ENCODE results near the gene ICA1L. TPM values are rescaled to one million over a fixed set of nuclear protein-coding genes. Genes with fewer than 3 reads are reported as not detected.

Gene ICA1L
- total RNA-seq, 3 donors from 2014 or later, result 9.5 to 14.5 (median 14.4) TPM

GRCh38 chr2:202842690-202843089 lies 28.9 kb downstream of the ICA1L start:
- Histone ChIP-seq H3K27me3 (no peaks in the 10 kb centered on the region), H3K9me3 (no peaks in the 10 kb centered on the region), H3K27ac (no peak overlapping the region), H3K4me1 (no peaks in the 10 kb centered on the region), H3K36me3 (no peaks in the 10 kb centered on the region), H3K4me3 (no peak overlapping the region)
- intact Hi-C loops (cut with DNase I; ENCODE audit: low total_unique reads), result no loop called here
- no peak for DNase-seq (ENCODE audit: low spot score in 2 of 2)
- TF ChIP-seq POLR2AphosphoS5 (IDR thresholded peaks at IDR 0.05) (no peak), POLR2A (IDR thresholded peaks at IDR 0.05) (no peak)
- TF ChIP-seq, protein P1, sequence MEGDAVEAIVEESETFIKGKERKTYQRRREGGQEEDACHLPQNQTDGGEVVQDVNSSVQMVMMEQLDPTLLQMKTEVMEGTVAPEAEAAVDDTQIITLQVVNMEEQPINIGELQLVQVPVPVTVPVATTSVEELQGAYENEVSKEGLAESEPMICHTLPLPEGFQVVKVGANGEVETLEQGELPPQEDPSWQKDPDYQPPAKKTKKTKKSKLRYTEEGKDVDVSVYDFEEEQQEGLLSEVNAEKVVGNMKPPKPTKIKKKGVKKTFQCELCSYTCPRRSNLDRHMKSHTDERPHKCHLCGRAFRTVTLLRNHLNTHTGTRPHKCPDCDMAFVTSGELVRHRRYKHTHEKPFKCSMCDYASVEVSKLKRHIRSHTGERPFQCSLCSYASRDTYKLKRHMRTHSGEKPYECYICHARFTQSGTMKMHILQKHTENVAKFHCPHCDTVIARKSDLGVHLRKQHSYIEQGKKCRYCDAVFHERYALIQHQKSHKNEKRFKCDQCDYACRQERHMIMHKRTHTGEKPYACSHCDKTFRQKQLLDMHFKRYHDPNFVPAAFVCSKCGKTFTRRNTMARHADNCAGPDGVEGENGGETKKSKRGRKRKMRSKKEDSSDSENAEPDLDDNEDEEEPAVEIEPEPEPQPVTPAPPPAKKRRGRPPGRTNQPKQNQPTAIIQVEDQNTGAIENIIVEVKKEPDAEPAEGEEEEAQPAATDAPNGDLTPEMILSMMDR (IDR thresholded peaks at IDR 0.05), result no peak

- Histone ChIP-seq H3K36me3 (no peaks in the 10 kb centered on the region), H3K4me3 (no peak overlapping the region), H3K27me3 (no peaks in the 10 kb centered on the region), H3K9me3 (no peaks in the 10 kb centered on the region), H3K4me1 (no peaks in the 10 kb centered on the region), H3K27ac (no peak overlapping the region)
- intact Hi-C loops (cut with DNase I; ENCODE audit: low total_unique reads), result no loop called here
- no peak for DNase-seq (ENCODE audit: low spot score in 2 of 2)
- TF ChIP-seq POLR2A (IDR thresholded peaks at IDR 0.05), result no peak
- no peak for TF ChIP-seq POLR2AphosphoS5 (IDR thresholded peaks at IDR 0.05)
- TF ChIP-seq, protein P1 (IDR thresholded peaks at IDR 0.05), result no peak
Observed at GRCh38 chr2:202841090-202841867, 30.3 kb downstream of the ICA1L start.

DNA sequence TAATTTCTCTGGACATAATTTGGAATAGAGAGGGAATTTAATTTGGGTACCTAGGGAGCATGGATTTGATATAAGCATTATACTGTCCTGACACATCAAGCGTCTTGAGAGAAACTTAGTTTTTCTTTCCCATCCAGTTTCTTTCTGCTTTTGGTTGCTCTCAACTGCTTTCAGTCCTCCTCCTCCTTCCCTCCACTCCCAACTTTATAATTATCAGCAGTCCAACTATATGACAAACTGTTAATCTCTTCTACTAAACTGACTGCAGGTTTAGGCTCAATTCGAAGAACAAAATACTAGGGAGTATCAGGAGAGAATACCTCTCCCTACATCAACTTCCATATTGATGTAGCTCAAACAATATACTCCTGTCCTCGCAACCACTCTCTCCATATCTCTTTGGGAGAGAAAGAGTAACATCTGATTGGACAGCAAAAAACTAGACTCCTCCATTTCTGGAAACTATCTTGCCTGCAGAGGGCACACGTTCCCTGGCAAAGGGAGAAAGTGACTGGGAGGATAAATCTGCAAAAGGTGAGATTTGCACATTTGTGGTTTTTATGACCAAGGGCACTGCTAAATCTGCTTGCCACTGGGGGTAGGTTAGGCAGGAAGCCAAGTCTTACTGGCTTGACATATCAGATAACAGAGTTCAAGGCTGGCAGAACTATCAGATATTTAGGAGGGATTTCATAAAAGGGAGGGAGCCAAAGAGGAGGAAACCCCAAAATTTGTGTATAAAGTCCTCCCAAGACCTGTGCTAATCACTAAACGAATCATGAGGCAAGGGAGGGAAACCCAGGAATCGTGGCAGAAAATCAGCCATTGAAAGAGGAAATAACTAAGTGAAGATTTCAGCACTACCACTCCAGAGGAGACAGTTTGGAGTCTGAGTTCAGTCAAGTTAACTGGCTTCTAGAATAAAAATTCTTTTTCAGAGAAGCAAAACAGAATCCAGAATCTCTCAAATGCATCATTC lies 40.0 kb downstream of the ICA1L start:
- Histone ChIP-seq H3K4me3 (no peak overlapping the region), H3K4me1 (no peaks in the 10 kb centered on the region), H3K27me3 (no peaks in the 10 kb centered on the region), H3K27ac (no peak overlapping the region), H3K9me3 (no peaks in the 10 kb centered on the region), H3K36me3 (no peaks in the 10 kb centered on the region)
- intact Hi-C loops (cut with DNase I; ENCODE audit: low total_unique reads), result no loop called here
- DNase-seq (ENCODE audit: low spot score in 2 of 2), result no peak
- TF ChIP-seq, protein P1 (IDR thresholded peaks at IDR 0.05), result peak in 1 of 3 donors; percentile 40
- TF ChIP-seq POLR2AphosphoS5 (IDR thresholded peaks at IDR 0.05), result no peak
- TF ChIP-seq POLR2A (IDR thresholded peaks at IDR 0.05), result no peak

DNA sequence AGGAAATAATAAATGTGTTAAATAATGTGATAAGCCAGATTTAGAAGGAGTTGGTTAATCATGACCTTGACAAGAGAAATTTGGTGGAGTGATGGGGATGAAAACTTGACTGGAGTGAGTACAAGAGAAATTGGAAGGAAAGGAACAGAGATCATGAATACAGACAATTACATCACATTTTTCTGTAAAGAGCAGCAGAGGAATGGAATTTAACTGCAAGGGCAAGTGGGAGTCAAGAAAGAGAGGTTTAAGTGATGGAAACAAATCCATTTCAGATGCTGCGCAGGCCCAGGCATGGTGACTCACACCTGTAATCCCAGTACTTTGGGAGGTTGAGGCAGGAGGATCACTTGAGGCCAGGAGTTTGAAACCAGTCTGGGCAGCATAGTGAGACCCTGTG lies 46.7 kb downstream of the ICA1L start:
- TF ChIP-seq, protein P1 (IDR thresholded peaks at IDR 0.05), result no peak
- TF ChIP-seq POLR2AphosphoS5 (IDR thresholded peaks at IDR 0.05) (no peak), POLR2A (IDR thresholded peaks at IDR 0.05) (no peak)
- intact Hi-C loops (cut with DNase I; ENCODE audit: low total_unique reads), result no loop called here
- DNase-seq (ENCODE audit: low spot score in 2 of 2), result no peak
- Histone ChIP-seq H3K4me3 (no peak overlapping the region), H3K9me3 (no peaks in the 10 kb centered on the region), H3K27me3 (no peaks in the 10 kb centered on the region), H3K4me1 (no peaks in the 10 kb centered on the region), H3K36me3 (no peaks in the 10 kb centered on the region), H3K27ac (no peak overlapping the region)

GRCh38 chr2:202822411-202822810 lies 49.2 kb downstream of the ICA1L start:
- no peak for DNase-seq (ENCODE audit: low spot score in 2 of 2)
- Histone ChIP-seq H3K9me3 (no peaks in the 10 kb centered on the region), H3K4me1 (no peaks in the 10 kb centered on the region), H3K27ac (no peak overlapping the region), H3K36me3 (no peaks in the 10 kb centered on the region), H3K27me3 (no peaks in the 10 kb centered on the region), H3K4me3 (no peak overlapping the region)
- TF ChIP-seq POLR2AphosphoS5 (IDR thresholded peaks at IDR 0.05), result no peak
- intact Hi-C loops (cut with DNase I; ENCODE audit: low total_unique reads), result no loop called here
